A549 treated with AZD9567 at 1 μM for 4 hours (cell line): Measurements from ENCODE around the gene TMEM219. TPM values are rescaled to one million over a fixed set of nuclear protein-coding genes. Genes with fewer than 3 reads are reported as not detected.

Source experiments
- total RNA-seq: library from RNA; stranded (reverse); fragments of 200-300 nt; extraction: Qiagen RNA extraction; gene quantifications from 5 replicates; pipeline ENCODE4 v1.2.3, GENCODE V29; 2022; ENCODE audit not compliant: insufficient read depth

The TMEM219 gene, protein sequence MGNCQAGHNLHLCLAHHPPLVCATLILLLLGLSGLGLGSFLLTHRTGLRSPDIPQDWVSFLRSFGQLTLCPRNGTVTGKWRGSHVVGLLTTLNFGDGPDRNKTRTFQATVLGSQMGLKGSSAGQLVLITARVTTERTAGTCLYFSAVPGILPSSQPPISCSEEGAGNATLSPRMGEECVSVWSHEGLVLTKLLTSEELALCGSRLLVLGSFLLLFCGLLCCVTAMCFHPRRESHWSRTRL
- 80.6 to 98.0 TPM (median 93.6 TPM) in 5 replicates for total RNA-seq

DNA sequence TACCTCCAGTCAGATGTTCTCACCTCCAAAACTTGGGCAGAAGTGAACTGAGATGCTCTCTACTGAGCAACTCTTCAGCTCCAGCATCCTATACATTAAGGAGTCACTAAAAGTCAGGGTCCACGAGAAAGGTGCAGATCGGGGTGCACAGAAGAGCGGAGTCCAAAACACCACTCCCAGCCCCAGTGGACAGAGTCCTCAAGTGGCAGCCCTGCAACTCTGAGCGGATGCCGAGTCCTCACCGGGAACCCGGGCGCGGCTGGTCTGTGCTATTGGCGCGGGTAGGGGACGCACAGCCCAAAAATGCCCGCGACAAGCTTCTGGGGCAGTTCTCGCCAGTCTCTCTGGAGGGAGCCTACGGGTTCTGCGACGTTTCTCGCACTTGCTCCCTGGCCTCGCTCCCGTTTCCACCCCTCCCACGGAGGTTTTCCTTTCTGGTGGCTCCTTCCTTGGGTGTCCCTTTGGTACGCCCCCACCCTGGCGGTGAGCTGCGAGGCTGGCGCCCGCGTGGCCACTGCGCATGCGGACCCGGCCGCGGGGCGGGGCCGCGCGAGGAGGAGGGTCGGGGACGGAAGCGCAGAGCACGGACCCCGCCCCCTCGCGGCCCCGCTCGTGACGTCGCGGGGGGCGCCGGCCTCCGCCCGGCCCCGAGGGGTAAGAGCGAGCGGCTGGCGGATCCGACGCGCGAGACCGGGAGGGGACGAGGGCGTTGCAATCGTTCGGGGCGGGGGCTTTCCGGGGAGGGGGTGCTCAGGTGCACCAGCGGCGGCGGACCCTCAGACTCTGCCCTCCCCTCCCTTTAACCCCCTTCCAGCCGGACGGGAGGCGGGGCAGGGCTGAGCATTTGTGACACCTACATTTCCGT is at the start of gene TMEM219:
Gene TMEM219 (plus strand): TSS at position 601 of the 865 bp plus-strand sequence. CDS start 1,065 bp downstream, outside the sequence.

DNA sequence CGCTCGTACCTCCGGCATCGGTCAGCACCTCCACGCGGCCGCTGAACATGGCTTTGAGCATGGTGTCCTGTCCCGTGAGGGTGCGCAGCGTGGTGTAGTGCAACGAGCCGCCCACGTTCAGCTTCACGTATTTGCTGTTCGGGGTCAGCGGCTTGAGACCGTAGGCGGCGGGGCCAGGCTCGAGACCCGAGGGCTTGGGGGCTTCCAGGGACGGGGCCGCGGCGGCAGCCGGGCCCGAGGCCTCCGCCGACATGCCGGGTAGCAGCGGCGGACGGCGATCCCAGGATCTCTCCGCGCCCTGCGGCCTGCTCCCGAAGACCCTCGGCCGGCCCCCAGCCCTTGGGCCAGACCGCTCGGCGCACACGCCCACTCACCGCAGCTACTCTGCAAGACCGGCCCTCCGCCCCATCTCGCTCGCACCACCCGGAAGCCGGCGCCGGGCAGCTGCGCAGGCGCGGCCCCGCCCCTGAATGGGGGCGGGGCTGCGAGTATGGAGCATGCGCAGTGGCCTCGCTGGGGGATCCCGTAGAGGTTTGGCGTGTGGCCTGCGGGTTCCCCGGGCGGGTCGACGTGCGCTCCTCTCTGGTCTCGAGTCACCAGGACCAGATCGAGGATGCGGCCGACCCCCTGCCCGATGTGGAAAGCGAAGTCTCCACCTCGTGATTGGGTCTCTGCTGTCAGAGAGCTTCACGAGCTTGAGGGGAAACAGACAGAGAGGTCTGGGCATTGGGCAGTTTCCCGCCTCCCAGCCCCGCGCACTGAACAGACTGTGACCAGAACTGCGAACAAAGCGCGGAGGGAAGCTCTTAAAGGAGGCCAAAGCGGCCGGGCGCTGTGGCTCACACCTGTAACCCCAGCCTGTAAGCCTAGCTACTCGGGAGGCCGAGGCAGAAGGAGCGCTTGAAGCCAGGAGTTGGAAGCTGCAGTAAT is 35.8 kb upstream of the TMEM219 start, which contains the start of gene KCTD13:
Gene KCTD13 (minus strand): TSS at position 446 of the 930 bp plus-strand sequence. CDS start 193 bp downstream, at position 253.

DNA sequence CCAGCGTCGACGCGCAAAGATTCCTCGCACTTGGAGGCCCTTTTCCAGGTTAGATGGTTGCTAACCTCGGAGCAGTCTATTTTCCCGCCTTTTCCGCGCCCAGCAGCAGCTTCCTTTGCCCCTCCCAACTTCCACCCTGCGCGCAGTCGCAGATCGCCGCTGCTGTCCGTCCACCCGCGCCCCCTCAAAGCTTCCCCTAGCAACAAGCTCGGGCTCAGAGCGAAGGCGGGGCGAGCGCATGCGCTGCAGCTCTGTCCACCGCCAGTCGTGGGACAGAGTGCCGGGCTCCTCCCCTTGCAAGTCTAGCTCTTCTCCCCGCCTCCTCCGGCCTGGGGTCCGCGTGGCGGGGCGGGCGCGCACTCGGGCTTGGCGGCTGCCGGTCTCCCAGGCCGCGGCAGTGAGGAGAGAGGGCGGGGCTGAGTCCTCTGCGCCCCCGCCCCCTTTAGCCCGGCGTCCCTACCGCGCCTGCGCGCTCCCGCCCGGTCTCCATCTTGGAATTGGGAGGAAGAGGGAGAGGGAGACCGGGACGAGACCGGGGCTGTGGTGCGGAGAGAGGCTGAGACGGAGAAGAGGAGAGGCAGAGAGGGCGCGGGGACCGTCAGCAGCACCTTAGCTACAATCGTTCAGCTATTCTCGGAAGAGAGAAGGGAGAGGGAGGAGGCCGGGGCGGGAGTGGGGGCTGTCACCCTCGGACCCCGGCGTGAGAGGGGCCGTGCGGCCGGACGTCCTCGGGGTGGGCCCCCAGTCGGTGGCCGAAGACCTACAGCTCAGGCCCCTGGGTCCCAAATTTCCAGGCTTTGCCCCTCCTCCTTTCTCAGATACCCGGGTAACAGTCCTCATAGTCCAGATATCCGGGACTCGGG is 11.7 kb downstream of the TMEM219 start, which contains the start of gene TAOK2:
Gene TAOK2 (plus strand): TSS at position 485 of the 863 bp plus-strand sequence. CDS start 3,905 bp downstream, outside the sequence.

DNA sequence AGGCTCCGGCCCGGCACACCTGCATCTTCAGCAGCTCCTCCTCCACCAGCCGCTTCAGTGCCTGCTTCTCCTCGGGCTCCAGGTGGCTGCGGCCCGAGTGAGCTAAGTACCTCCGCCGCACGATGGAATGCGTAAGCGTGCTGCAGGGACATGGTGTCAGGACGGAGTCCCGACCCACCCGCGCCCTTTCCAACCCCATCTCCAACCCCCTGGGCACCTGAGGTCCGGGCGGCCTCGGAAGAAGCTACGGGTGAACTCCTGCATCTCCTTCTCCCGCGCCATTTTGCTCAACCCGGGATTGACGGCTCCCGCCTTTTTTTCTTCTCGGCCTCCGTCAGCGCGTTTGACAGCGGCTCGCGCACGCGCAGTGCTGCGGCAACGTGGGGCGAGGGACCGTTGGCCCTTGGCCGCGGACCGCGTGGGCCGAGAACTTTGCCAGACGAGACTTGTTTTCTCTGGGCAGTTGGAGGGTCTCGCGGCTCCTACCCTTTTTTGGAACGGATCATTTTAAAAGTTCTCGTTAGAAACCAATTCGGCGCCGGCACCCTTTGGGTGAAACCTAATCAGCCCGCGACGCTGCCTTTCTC is 33.5 kb downstream of the TMEM219 start, which contains the start of gene HIRIP3:
Gene HIRIP3 (minus strand): TSS at position 294 of the 587 bp plus-strand sequence. CDS start 12 bp downstream, at position 282.

DNA sequence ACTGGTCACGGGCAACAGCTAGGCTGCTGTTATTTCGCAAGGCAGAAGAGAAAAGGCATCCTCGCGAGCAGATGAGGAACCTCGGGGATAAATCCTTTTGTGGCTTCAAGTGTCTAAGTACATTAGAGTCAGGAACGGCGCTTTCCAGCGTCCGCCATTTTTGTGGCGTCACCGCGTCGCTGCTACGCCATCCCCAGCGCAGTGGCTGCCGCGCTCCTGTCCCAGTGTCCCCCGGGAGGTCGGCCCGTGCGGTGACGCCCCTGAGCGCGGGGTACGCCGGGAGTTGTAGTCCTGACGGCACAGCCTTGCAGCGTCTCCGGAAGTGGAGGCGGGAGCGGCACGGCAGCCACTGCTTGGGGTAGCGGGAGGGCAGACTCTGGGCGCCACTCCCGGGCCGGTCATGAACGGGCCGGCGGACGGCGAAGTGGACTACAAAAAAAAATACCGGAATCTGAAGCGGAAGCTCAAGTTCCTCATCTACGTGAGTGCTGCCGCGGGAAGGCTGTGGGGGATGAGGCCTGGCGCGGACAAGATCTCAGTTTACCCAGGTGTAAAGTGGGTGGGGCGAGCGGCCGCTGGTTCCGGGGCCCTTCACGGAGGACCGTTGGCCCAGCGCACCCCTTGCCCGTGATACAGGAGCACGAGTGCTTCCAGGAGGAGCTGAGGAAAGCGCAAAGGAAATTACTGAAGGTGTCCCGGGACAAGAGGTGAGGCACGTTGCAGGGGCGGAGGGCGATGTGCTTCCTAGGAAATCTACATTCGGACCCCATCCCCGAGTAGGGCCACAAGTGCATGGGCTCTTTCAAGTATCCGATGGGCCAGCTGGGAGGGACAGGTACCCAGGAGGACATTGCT is 34.3 kb downstream of the TMEM219 start, which contains the start of gene INO80E:
Gene INO80E (plus strand): TSS at position 331 of the 855 bp plus-strand sequence. CDS start 70 bp downstream, at position 401.

DNA sequence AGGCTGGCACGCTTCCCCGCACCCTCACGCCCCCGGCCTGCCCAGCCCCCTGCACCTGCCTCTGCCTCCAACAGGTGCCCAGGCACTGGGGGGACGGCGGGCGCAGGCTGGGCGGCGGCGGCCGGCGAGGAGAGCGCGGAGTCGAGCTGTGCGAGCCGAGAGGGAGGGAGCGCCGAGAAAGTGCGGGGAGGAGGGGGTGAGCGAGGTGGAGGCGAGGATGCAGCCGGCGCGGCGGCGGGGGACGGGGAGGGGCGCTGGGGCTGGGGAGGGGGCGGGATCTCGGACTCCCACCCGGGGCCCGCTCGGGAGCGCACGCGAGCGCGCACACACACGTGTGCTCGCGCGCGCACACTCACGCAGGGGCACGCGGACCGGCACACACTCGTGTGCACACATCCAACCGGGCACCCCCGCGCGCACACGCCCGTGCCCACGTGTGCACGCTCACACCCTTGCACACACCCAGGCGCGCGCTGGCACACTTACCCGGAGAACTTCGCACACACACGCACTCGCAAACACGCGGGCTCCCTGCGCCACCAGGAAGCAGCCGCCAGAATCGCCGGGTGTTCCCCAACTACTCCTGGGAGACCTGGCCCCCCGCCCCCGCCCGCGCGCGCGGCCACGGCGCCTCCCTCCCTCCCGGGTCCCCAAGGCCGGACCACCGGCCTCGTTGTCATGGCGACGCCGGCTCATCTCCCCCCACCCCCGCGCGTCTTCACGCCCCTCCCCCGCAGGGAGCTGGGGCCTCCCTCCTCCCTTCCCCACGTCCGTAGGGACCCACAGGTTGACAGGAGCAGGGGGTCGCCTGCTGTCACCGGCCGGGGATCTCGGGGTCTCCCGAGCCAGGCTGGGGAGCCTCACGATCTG is 49.2 kb downstream of the TMEM219 start, which contains the start of gene DOC2A:
Gene DOC2A (minus strand): TSS at position 184 of the 870 bp plus-strand sequence. CDS start 805 bp downstream, outside the sequence.

Other genes starting within 250 kb of the TMEM219 start
- gene C16orf54, start 216.1 kb upstream of the TMEM219 start, total RNA-seq = not detected in 5 replicates
- gene ZG16, start 183.8 kb upstream of the TMEM219 start, total RNA-seq = not detected in 5 replicates
- 71.5 to 95.7 TPM (median 89.0 TPM) in 5 replicates for gene KIF22, start 171.3 kb upstream of the TMEM219 start, total RNA-seq
- 133 to 159 TPM (median 151 TPM) in 5 replicates for gene MAZ, start 155.6 kb upstream of the TMEM219 start, total RNA-seq
- gene PRRT2, start 149.9 kb upstream of the TMEM219 start, total RNA-seq = 0.22 to 0.35 TPM (median 0.34 TPM) in 4 of 5 replicates, not detected in the other
- 27.3 to 42.4 TPM (median 38.8 TPM) in 5 replicates for gene PAGR1, start 145.9 kb upstream of the TMEM219 start, total RNA-seq
- 98.8 to 137 TPM (median 127 TPM) in 5 replicates for gene MVP, start 141.6 kb upstream of the TMEM219 start, total RNA-seq
- gene CDIPT, start 98.9 kb upstream of the TMEM219 start, total RNA-seq = 57.2 to 95.0 TPM (median 91.4 TPM) in 5 replicates
- 15.8 to 21.0 TPM (median 20.6 TPM) in 5 replicates for gene SEZ6L2, start 62.5 kb upstream of the TMEM219 start, total RNA-seq
- gene ASPHD1, start 61.6 kb upstream of the TMEM219 start, total RNA-seq = 19.5 to 28.6 TPM (median 23.6 TPM) in 5 replicates
- 13.2 to 21.3 TPM (median 20.2 TPM) in 5 replicates for gene KCTD13, start 35.9 kb upstream of the TMEM219 start, total RNA-seq
- 23.1 to 35.4 TPM (median 34.5 TPM) in 5 replicates for gene TAOK2, start 11.8 kb downstream of the TMEM219 start, total RNA-seq
- gene HIRIP3, start 33.5 kb downstream of the TMEM219 start, total RNA-seq = 12.8 to 15.6 TPM (median 14.2 TPM) in 5 replicates
- gene INO80E, start 34.2 kb downstream of the TMEM219 start, total RNA-seq = 87.3 to 104 TPM (median 98.6 TPM) in 5 replicates
- 1.8 to 2.3 TPM (median 2.2 TPM) in 4 of 5 replicates, not detected in the other for gene DOC2A, start 48.9 kb downstream of the TMEM219 start, total RNA-seq
- gene C16orf92, start 61.1 kb downstream of the TMEM219 start, total RNA-seq = not detected in 5 replicates
- 0.25 to 0.43 TPM (median 0.38 TPM) in 4 of 5 replicates, not detected in the other for gene TLCD3B, start 69.2 kb downstream of the TMEM219 start, total RNA-seq
- 1,612 to 1,913 TPM (median 1,799 TPM) in 5 replicates for gene ALDOA, start 103.7 kb downstream of the TMEM219 start, total RNA-seq
- gene PPP4C, start 113.9 kb downstream of the TMEM219 start, total RNA-seq = 138 to 146 TPM (median 142 TPM) in 5 replicates
- gene TBX6, start 129.8 kb downstream of the TMEM219 start, total RNA-seq = 0.12 to 0.32 TPM (median 0.22 TPM) in 4 of 5 replicates, not detected in the other
- 6.1 to 8.0 TPM (median 7.7 TPM) in 5 replicates for gene YPEL3, start 134.1 kb downstream of the TMEM219 start, total RNA-seq
- 1.3 to 1.7 TPM (median 1.6 TPM) in 4 of 5 replicates, not detected in the other for gene GDPD3, start 151.5 kb downstream of the TMEM219 start, total RNA-seq
- gene MAPK3, start 161.1 kb downstream of the TMEM219 start, total RNA-seq = 26.5 to 32.3 TPM (median 32.1 TPM) in 5 replicates
- 2.6 to 4.6 TPM (median 3.1 TPM) in 5 replicates for gene CORO1A, start 221.5 kb downstream of the TMEM219 start, total RNA-seq
- gene BOLA2B, start 231.6 kb downstream of the TMEM219 start, total RNA-seq = 104 to 219 TPM (median 200 TPM) in 5 replicates
- gene SLX1A, start 231.8 kb downstream of the TMEM219 start, total RNA-seq = 7.2 to 29.2 TPM (median 20.1 TPM) in 5 replicates
- 5.6 to 28.8 TPM (median 7.8 TPM) in 5 replicates for gene SULT1A3, start 237.2 kb downstream of the TMEM219 start, total RNA-seq